T-helper 22 cell (primary cell): ENCODE data around the gene PAK5.
A peak's percentile ranks its signal among the peaks of the same experiment; 100 is the strongest.
"Not testable (repeated sequence)": the region's sequence is repeated elsewhere in the genome, so short reads cannot be mapped to it uniquely, and the experiment has no call there.

Source experiments
- DNase-seq: peaks from one replicate; pipeline ENCODE4 v3.0.0-alpha.2; 2020; ENCODE audit warnings: low read depth

PAK5 gene

GRCh38 chr20:9685011-9685410 lies 153.9 kb downstream of the PAK5 start:
- no peak for DNase-seq

- no peak for DNase-seq
Measured at GRCh38 chr20:9677100-9677623, 161.7 kb downstream of the PAK5 start.

GRCh38 chr20:9672981-9673380 lies 165.9 kb downstream of the PAK5 start:
- no peak for DNase-seq

GRCh38 chr20:9672027-9672426 lies 166.8 kb downstream of the PAK5 start:
- no peak for DNase-seq

DNA sequence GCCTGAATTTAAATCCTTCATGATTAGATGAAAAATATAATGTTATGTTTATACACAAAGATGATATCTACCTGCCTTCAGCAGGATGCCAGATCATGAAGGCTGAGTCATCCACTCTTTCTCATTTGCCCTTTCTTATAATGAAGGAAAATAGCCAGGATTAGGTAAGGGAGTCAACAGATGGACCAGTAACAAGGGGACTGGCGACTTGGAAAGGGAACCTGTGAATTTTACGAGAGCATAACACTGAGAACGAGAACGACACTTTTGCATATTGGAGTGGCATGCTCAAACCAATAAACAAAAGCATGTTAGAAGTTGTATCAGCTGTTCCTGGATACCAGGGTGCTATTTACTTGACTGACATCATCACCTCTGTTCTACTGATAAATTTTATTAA lies 170.5 kb downstream of the PAK5 start:
- DNase-seq, result no peak

DNA sequence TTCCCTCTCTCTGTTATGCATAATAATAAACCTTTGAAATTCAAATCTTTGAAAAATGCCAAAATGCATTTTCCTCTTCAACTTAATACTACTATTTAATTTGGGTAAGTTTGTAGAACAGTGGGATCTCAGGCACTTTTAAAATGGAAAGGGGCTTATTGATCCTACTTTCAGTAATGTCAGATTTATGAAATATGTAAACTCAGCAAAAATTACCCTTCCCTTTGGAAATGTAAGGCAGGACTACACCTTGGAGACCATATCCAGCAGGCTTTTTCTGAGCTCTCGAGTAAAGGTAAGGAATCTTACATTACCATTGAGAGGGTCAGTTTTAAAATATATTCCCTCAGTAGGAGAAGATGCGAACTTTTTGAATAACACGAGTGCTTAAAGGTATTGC lies 175.5 kb downstream of the PAK5 start:
- no peak for DNase-seq

DNA sequence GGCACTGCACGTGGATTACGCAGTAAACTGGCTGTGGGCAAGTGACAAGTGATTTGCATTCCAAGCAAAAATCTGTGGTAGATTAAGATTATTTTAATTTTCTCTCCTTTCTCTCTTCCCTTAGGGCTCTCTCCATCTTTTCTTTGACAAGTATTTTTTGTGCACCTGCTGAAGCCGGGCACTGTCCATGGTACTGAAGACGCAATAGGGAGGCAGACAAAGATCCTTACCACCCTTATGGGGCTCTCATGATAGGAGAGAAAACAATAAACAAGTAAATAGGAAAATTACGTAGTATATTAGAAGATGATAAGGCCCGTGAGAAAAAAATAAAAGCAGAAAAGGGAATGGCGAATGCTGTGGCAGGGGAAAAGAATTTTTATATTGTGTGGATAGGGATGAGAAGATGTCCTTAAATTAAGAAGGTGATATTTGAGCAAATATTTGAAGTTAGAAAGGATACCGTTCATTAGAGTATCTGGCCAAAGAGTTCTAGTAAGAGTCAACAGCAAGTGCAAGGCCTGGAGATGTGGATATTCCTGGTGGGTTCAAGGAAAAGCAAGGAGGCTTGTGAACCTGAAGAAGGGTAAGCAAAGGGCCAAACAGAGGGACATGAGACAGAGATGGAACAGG lies 178.5 kb downstream of the PAK5 start:
- no peak for DNase-seq

DNA sequence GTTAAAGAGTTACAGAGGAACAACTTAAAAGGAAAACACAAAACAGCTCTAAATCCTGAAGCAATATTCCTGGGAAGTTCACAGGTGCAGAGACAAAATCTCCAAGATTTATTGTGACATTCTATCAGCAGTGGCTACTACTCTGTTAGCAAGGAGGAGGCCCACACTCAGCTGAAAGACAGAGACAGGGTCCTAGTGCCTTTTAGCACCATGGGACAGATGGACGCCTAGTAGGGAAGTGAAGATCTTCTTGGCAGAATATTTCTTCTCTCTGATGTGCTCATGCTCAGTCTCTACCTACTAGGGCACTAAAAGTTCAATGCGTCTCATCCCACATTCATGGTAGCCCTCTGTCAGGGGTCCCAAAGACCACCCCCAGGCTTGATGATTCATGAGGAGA lies 191.1 kb downstream of the PAK5 start:
- no peak for DNase-seq

DNA sequence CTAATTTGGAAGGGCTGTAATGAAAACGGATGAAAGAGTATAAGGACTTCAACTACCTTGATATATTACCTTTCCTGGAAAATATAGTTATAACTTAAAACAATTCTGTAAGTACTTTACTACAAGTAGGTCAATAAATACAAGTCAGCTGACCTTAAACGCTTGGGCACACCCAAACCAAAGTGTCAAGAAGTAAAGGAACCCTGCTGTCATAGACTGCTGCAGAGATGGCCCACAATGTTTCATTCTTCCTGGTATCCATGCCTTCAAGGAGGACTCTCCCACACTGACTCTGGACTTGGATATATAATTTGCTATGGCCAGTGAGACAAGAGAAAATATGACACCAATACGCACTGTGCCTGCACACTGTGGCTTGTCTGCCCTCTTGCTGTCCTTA lies 192.5 kb downstream of the PAK5 start:
- no peak for DNase-seq

DNA sequence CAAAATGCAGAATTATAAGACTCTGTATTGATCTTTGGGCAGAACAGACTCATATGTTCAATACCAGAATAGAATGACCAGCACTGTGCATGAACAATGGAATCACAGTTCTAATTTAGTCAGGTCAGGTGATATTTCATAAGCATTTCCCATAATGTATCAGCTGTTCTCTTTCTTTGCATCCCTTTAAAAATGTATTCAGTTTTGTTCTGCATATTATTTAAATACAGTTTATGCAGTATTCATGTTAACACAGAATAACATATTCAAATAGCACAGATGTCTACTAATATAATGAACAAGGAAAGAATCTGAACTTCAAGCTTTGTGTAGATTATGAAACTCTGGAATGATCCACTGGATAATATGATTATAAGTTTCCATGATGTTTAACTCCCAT lies 196.0 kb downstream of the PAK5 start:
- no peak for DNase-seq

DNA sequence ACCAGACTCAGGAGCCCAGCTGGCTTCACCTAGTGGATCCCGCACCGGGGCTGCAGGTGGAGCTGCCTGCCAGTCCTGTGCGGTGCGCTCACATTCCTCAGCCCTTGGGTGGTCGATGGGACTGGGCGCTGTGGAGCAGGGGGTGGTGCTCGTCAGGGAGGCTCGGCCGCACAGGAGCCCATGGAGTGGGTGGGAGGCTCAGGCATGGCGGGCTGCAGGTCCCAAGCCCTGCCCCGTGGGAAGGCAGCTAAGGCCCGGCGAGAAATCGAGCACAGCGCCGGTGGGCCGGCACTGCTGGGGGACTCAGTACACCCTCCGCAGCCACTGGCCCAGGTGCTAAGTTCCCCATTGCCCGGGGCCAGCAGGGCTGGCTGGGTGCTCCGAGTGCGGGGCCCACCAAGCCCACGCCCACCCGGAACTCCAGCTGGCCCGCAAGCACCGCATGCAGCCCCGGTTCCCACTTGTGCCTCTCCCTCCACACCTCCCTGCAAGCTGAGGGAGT lies 197.3 kb downstream of the PAK5 start:
- DNase-seq, result not testable (repeated sequence)

DNA sequence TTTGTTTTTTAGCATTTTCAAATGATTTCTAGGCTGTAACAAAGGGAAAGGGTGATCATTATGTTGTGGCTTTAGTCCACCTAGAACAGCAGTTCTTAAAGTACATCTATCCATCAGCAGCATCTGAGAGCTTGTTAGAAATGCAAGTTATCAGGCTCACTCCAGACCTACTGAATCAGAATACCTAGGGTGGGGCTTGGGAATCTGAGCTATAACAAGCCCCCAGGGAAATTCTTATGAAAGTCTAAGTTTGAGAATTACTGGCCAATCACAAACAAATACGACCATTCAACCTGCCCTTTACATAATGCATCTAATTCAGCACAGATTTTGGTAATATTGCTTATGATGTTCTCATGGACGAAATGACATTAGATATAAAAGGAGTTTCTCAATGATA lies 201.0 kb downstream of the PAK5 start:
- DNase-seq, result no peak

- no peak for DNase-seq
Measured at GRCh38 chr20:9635750-9636149, 203.1 kb downstream of the PAK5 start.

- DNase-seq, result no peak
Measured at GRCh38 chr20:9634327-9634726, 204.5 kb downstream of the PAK5 start.

- DNase-seq, result no peak
Measured at GRCh38 chr20:9632991-9633390, 205.9 kb downstream of the PAK5 start.

DNA sequence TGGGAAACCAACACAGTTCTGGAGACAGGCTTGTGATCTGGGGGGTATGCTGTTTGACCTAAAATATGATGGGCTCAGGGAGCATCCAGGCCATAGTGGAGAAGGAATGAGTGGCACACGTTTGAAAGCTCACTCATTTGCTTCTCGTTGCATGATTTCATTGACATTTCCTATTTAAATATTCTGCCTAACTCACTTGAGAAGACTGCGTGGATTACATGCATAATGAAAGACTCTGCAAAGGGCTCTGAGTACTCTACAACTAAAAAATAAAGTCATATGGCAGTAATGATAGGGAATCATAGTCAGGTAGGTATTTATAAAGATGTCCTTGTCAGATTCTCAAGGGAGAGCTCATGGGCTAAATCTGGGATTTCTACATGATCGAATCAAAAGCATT lies 206.6 kb downstream of the PAK5 start:
- DNase-seq, result no peak

- no peak for DNase-seq
Measured at GRCh38 chr20:9630554-9630953, 208.3 kb downstream of the PAK5 start.

DNA sequence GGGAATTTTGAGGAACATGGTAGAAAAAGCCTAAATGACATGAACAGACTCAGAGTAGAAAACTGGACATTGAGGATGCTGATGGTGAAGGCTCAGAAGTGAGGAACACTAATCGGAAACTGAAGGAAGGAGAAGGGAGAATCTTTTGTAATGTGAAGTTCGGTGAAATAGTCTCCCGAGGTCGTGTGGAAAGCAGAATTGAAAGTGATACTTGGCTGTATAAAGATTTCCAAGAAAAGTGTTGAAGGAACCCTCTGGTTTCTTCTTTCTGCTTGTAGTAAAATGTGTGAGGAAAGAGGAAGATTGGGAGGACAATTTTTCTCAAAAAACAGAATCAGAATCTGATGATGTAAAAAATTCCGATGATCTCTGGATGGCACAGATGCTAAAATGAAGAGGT lies 209.0 kb downstream of the PAK5 start:
- no peak for DNase-seq

DNA sequence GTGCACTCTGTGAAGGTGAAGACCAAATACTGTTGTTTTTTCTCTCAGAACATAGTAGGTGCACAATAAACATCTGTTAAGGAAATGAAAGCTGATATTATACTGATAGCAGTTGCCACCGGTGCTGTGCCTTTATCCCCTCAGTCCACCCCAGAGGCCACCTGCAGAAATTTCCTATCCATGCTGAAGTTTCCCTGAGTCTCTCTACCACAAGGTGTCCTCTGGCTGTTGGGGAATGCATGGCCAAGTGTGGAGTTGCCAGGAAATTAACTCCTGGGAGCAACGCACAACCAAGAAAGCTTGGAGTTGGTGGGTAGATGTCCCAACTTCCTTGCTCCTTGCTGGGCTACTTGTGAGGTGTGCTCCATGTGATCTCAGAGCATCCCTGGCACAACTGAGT lies 210.3 kb downstream of the PAK5 start:
- no peak for DNase-seq

DNA sequence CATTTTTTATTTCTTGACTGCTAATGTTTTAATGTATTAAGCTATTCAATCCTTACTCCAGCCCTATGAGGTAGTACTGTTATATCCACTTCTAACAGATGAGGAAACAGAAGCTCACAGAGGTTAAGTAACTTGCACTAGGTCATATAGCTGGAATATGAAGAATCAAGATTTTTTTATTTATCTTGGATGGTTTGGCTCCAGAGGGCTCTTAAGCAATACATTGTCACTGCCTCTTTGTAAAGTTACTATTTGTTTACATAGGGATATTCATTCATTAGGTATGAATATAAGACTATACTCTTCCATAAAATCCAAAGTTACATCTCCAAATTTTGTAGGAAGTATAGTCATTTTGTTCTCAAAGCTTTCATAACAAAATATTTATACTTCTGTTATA lies 210.7 kb downstream of the PAK5 start:
- DNase-seq, result no peak

DNA sequence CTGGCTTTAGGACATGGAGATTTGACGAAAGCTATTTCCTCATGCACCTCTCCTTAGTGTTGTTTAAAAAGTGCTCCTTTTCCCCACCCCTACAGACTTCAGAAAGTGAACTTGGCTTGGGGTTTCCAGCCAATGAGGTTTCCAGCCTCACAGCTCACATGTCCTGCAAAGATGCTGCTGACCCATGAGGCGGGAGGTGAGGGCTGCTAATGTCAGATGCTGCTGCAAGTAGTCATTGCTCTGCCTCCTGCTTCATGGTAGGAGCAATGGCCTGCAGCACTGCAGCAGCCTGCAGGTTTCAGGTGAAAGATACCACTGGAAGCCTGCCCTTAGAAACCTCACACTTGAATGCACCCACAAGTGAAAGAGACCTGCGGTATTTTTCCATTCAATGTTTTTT lies 211.7 kb downstream of the PAK5 start:
- no peak for DNase-seq

DNA sequence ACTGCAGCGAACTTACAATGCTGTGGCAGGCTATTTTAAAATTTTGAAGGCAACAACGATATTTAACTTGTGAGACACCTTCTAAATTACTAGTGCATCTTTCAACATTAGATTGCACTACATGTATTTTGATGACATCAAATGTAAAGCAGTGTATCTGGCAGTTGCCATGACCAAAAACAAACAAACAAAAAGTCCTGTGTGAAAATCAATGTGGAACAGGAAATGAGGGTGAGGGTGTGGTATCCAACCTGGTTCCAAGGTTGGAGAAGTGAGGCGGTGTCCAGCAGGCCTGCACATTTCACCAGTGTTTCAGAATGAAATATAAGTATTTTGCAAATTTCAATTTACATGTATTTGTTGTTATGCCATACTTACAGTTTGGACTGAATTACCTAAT lies 212.5 kb downstream of the PAK5 start:
- no peak for DNase-seq

GRCh38 chr20:9617940-9618339 lies 220.9 kb downstream of the PAK5 start:
- no peak for DNase-seq

GRCh38 chr20:9616833-9617461 lies 221.9 kb downstream of the PAK5 start:
- peak; percentile 7 for DNase-seq
